ENCODE results near the gene ATL3. TPM values are rescaled to one million over a fixed set of nuclear protein-coding genes. Genes with fewer than 3 reads are reported as not detected.

The ATL3 gene
- 38.5 and 39.5 TPM in 2 replicates for total RNA-seq

DNA sequence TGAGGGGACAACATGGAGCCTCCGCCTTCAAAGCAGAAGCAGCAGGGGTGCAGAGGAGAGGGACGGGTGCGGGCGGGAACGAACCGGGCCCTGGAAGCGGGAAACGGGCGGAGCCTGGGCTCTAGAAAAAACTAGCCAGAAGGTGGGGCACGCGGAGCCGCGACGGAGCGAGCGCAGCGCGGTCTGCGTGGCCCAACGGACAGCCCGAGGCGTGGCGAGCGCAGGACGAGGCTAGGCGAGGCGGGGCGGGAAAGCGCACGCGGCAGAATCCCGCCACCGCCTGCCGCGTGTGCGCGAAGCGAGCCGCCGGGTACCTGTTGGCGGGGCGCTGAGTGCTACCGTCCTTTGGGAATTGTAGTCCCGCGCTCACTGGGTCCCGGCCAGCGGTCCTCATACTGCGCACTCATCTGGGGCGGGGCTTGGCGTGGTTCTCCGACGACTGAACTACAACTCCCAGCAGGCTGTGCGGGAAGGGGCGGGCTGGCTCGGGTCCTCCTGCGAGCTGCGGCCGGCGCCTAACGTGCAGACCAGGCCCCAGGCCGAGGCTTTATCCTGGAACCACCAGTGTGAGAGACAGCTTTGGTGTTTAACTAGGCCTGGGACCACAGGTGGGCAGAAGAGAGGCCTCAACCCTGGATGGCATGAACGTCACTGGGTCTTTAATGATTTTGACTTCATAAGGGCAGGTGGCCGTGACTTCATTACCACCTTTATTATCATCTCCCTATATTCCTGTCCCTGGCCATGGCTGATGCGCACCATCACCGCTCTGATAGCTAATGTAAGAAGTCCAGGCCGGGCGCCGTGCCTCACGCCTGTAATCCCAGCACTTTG is at the start of gene ATL3:
Gene ATL3, minus strand, starts transcription at position 55 of the 834 bp plus-strand sequence. Its CDS starts 41 bp downstream, at position 14.
- Mint-ChIP-seq H3K27me3 (no peaks in the 10 kb centered on the region), H3K27ac (peak within 1 kb of the TSS; percentile 88), H3K4me1 (peaks cover 27% of the 10 kb centered on the region), H3K4me3 (peak within 1 kb of the TSS; percentile 82), H3K9me3 (no peaks in the 10 kb centered on the region), H3K36me3 (ENCODE audit: low read depth) (peaks cover 13% of the 10 kb centered on the region)
- DNase-seq, result peak; percentile 98
- intact Hi-C loops (cut with micrococcal nuclease), result loop anchor here (1.0 to 5.0 kb wide), 3 partner anchors 10 to 134 kb away; partner anchors contain the start of genes PLAAT4 and RTN3

DNA sequence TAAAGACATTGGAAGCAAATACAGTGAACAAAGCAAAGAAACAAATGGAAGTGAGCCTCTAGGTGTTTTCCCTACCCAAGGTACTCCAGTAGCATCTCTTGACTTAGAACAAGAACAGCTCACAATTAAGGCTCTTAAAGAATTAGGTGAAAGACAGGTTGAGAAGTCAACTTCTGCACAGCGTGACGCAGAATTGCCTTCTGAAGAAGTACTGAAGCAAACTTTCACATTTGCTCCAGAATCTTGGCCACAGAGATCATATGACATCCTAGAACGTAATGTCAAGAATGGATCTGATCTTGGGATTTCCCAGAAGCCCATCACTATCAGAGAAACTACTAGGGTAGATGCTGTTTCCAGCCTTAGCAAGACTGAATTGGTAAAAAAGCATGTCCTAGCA is 49.4 kb upstream of the ATL3 start:
- H3K4me1 Mint-ChIP-seq, result peaks cover 4% of the 10 kb centered on the region
- no peaks in the 10 kb centered on the region for H3K27me3 Mint-ChIP-seq
- no peaks in the 10 kb centered on the region for H3K9me3 Mint-ChIP-seq
- DNase-seq, result no peak
- intact Hi-C loops (cut with micrococcal nuclease), result no loop called here
- H3K27ac Mint-ChIP-seq, result no peak overlapping the region
- no peak overlapping the region for H3K4me3 Mint-ChIP-seq
- peaks cover 3% of the 10 kb centered on the region for H3K36me3 Mint-ChIP-seq (ENCODE audit: low read depth)

GRCh38 chr11:63719987-63720386 is 48.8 kb upstream of the ATL3 start:
- no peak overlapping the region for H3K27ac Mint-ChIP-seq
- no peaks in the 10 kb centered on the region for H3K27me3 Mint-ChIP-seq
- H3K36me3 Mint-ChIP-seq (ENCODE audit: low read depth), result peaks cover 3% of the 10 kb centered on the region
- intact Hi-C loops (cut with micrococcal nuclease), result no loop called here
- H3K4me3 Mint-ChIP-seq, result no peak overlapping the region
- no peaks in the 10 kb centered on the region for H3K9me3 Mint-ChIP-seq
- DNase-seq, result no peak
- H3K4me1 Mint-ChIP-seq, result peaks cover 5% of the 10 kb centered on the region

DNA sequence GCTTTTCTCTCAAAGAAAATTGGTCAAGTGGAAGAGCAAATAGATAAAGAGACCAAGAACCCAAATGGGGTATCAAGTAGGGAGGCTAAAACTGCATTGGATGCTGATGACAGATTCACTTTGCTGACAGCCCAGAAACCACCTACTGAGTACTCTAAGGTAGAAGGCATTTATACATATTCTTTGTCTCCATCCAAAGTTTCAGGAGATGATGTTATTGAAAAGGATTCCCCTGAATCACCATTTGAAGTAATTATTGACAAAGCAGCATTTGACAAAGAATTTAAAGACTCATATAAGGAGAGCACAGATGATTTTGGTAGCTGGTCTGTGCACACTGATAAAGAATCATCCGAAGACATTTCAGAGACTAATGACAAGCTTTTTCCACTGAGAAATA is 47.8 kb upstream of the ATL3 start:
- Mint-ChIP-seq H3K36me3 (ENCODE audit: low read depth) (peaks cover 3% of the 10 kb centered on the region), H3K4me1 (peaks cover 6% of the 10 kb centered on the region), H3K4me3 (no peak overlapping the region), H3K9me3 (no peaks in the 10 kb centered on the region), H3K27ac (no peak overlapping the region), H3K27me3 (no peaks in the 10 kb centered on the region)
- DNase-seq, result no peak
- intact Hi-C loops (cut with micrococcal nuclease), result no loop called here

- no peak for DNase-seq
- intact Hi-C loops (cut with micrococcal nuclease), result no loop called here
- Mint-ChIP-seq H3K9me3 (no peaks in the 10 kb centered on the region), H3K36me3 (ENCODE audit: low read depth) (peaks cover 3% of the 10 kb centered on the region), H3K27ac (no peak overlapping the region), H3K4me1 (peaks cover 6% of the 10 kb centered on the region), H3K27me3 (no peaks in the 10 kb centered on the region), H3K4me3 (no peak overlapping the region)
These were observed 44.9 kb upstream of the ATL3 start for GRCh38 chr11:63716046-63716445.

DNA sequence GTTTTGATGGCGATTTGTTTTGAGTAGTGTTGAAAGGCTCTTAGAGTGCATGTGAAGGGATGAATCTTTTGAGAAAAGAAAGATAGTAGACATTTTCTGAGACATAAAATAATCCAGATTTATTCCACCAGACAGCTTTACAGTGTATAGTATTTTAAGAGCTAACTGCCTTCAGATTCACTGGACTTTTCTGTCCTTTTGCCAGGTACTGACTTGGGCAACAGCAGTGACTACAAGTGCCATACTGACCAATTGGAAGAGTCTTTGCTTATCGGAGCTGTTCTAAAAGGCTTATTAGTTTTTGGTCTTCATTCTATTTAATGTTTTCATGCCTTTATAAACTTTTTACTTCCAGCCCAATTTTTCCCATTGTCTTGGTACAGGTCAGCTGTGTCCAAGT is 42.6 kb upstream of the ATL3 start:
- intact Hi-C loops (cut with micrococcal nuclease), result no loop called here
- Mint-ChIP-seq H3K27me3 (no peaks in the 10 kb centered on the region), H3K4me3 (no peak overlapping the region), H3K27ac (no peak overlapping the region), H3K4me1 (peaks cover 2% of the 10 kb centered on the region), H3K36me3 (ENCODE audit: low read depth) (no peaks in the 10 kb centered on the region), H3K9me3 (no peaks in the 10 kb centered on the region)
- no peak for DNase-seq

- Mint-ChIP-seq H3K9me3 (no peaks in the 10 kb centered on the region), H3K27ac (no peak overlapping the region), H3K4me1 (peaks cover 2% of the 10 kb centered on the region), H3K36me3 (ENCODE audit: low read depth) (no peaks in the 10 kb centered on the region), H3K4me3 (no peak overlapping the region), H3K27me3 (no peaks in the 10 kb centered on the region)
- DNase-seq, result no peak
- intact Hi-C loops (cut with micrococcal nuclease), result no loop called here
These were observed 40.7 kb upstream of the ATL3 start for GRCh38 chr11:63711838-63712237.

- Mint-ChIP-seq H3K27me3 (no peaks in the 10 kb centered on the region), H3K9me3 (no peaks in the 10 kb centered on the region), H3K4me1 (peaks cover 2% of the 10 kb centered on the region), H3K36me3 (ENCODE audit: low read depth) (no peaks in the 10 kb centered on the region), H3K27ac (no peak overlapping the region), H3K4me3 (no peak overlapping the region)
- DNase-seq, result no peak
- intact Hi-C loops (cut with micrococcal nuclease), result no loop called here
These were observed 39.5 kb upstream of the ATL3 start for GRCh38 chr11:63710476-63711217.

DNA sequence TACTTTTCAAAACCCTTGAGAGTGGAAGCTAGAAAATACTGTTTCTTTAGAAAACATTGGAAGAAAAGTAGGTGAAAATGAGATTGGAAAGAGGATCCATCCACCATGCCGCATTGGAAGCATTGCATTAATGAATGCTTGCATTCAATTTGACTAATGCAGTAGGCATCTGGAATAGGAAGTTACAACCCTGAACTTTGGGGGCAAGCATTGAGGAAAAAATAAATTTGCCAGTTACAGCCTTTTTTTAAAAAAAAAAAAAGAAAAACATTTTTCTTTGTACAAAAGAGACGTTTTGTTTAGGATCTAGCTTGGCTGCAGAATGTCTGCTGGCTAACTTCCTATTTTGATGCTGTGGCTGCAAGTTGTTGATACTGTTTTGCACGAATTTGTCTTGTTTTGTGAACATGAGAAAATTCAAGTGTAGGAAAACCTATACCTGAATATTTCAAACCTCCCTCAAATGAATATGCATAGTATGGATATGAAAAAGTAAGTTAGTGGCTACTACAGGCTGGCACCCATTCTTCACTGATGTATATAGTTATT is 38.2 kb upstream of the ATL3 start:
- no peaks in the 10 kb centered on the region for H3K9me3 Mint-ChIP-seq
- H3K36me3 Mint-ChIP-seq (ENCODE audit: low read depth), result no peaks in the 10 kb centered on the region
- no peaks in the 10 kb centered on the region for H3K27me3 Mint-ChIP-seq
- intact Hi-C loops (cut with micrococcal nuclease), result no loop called here
- H3K27ac Mint-ChIP-seq, result no peak overlapping the region
- no peak for DNase-seq
- H3K4me1 Mint-ChIP-seq, result peaks cover 3% of the 10 kb centered on the region
- H3K4me3 Mint-ChIP-seq, result no peak overlapping the region

DNA sequence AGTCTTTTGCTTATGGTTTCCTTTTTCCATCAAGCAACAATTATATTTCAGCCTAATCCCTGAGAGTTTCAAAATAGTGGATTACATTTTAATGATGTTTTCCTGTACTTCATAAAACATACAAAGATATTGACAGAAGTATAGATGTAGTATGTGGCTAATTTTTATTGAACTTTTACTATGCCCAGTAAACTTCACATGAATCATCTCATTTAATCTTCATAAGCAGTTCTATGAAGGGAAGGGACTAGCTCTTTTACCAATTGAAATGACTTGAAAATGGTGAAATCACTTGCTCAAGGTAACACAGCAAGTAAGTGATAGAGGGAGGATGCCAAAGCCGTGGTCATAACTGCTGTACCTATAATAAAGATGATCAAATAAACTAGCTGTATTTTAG is 37.6 kb upstream of the ATL3 start:
- H3K4me3 Mint-ChIP-seq, result no peak overlapping the region
- H3K27ac Mint-ChIP-seq, result no peak overlapping the region
- no peaks in the 10 kb centered on the region for H3K27me3 Mint-ChIP-seq
- intact Hi-C loops (cut with micrococcal nuclease), result no loop called here
- no peaks in the 10 kb centered on the region for H3K36me3 Mint-ChIP-seq (ENCODE audit: low read depth)
- no peaks in the 10 kb centered on the region for H3K9me3 Mint-ChIP-seq
- DNase-seq, result no peak
- H3K4me1 Mint-ChIP-seq, result peaks cover 3% of the 10 kb centered on the region

DNA sequence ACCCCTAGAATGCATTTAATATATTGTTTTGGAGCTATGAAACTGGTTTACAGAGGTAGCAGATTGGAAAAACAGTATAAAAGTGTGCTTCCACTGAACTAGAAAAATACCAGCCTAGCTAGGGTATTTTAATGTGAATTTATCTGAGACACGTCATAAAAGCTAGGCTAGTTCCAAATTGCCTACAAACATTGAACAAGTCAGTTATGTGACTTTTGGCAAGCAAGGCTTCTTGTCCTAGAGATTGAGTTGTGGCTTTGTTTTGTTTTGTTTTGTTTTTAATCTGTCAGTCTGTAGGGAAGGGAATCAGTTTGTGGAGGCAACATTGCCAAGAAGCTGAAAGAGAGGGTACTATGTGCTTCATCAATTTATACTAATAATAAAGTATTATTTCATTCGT is 34.4 kb upstream of the ATL3 start:
- no peak overlapping the region for H3K4me3 Mint-ChIP-seq
- H3K36me3 Mint-ChIP-seq (ENCODE audit: low read depth), result peaks cover 1% of the 10 kb centered on the region
- no peak for DNase-seq
- H3K27ac Mint-ChIP-seq, result no peak overlapping the region
- peaks cover 3% of the 10 kb centered on the region for H3K4me1 Mint-ChIP-seq
- no peaks in the 10 kb centered on the region for H3K27me3 Mint-ChIP-seq
- no peaks in the 10 kb centered on the region for H3K9me3 Mint-ChIP-seq
- intact Hi-C loops (cut with micrococcal nuclease), result no loop called here

- H3K27ac Mint-ChIP-seq, result no peak overlapping the region
- no peak for DNase-seq
- H3K4me1 Mint-ChIP-seq, result peaks cover 8% of the 10 kb centered on the region
- no peaks in the 10 kb centered on the region for H3K9me3 Mint-ChIP-seq
- H3K36me3 Mint-ChIP-seq (ENCODE audit: low read depth), result peaks cover 7% of the 10 kb centered on the region
- H3K4me3 Mint-ChIP-seq, result no peak overlapping the region
- no peaks in the 10 kb centered on the region for H3K27me3 Mint-ChIP-seq
- intact Hi-C loops (cut with micrococcal nuclease), result no loop called here
These were observed 28.7 kb upstream of the ATL3 start for GRCh38 chr11:63699896-63700295.

DNA sequence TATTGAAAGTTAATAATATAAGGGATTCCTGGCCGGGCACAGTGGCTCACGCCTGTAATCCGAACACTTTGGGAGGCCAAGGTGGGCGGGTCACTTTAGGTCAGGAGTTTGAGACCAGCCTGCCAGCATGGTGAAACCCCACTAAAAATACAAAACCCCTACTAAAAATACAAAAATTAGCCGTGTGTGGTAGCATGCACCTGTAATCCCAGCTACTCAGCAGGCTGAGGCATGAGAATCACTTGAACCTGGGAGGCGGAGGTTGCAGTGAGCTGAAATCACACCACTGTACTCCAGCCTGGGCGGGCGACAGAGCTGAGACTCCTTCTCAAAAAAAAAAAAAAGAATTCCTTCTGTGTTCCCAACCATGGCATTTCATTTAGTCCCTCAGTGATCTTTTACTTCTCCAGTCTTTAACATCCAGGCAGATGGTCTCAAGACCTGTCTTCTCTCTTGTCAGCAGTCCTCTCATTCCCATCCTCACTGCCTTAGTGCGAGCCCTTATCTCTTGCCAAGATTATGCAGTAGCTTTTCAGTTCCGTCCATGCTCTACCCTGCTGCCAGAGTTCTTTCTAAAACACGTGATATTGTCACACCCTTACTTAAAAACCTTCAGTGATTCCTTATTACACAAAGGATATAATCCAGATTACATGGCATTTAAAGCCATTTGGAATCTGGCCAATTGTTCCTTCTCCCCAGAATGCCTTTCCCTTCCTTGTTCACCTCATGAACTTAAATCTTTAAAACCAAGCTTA is 28.0 kb upstream of the ATL3 start:
- H3K4me1 Mint-ChIP-seq, result peaks cover 6% of the 10 kb centered on the region
- DNase-seq, result no peak
- intact Hi-C loops (cut with micrococcal nuclease), result no loop called here
- no peak overlapping the region for H3K4me3 Mint-ChIP-seq
- peaks cover 7% of the 10 kb centered on the region for H3K36me3 Mint-ChIP-seq (ENCODE audit: low read depth)
- no peaks in the 10 kb centered on the region for H3K27me3 Mint-ChIP-seq
- H3K9me3 Mint-ChIP-seq, result no peaks in the 10 kb centered on the region
- H3K27ac Mint-ChIP-seq, result no peak overlapping the region

All from activated CD4-positive, alpha-beta T cell treated with anti-CD3 and anti-CD28 coated beads, Interleukin-2, amount 10 ng/mL, durations not matched to agents 24 days and 14 days (primary cell).